Jurkat, Clone E6-1 (cell line): Measurements from ENCODE around the gene CHST14.

Experiments
- DNase-seq: peaks from one replicate; pipeline ENCODE4 v3.0.0-alpha.2; 2011; ENCODE audit warnings: low read depth, low spot score
- H3K4me3 ChIP-seq: 2 replicates; pipeline ENCODE4 v1.5.1; 2011; ENCODE audit warnings: mild to moderate bottlenecking, low read length, control low read depth, moderate library complexity

Gene CHST14

GRCh38 chr15:40511472-40512133 is 40.8 kb downstream of the CHST14 start:
- H3K4me3 ChIP-seq = no peak overlapping the region
- no peak for DNase-seq

GRCh38 chr15:40512440-40512839 is 41.7 kb downstream of the CHST14 start:
- no peak overlapping the region for H3K4me3 ChIP-seq
- DNase-seq = no peak

- no peak for DNase-seq
- no peak overlapping the region for H3K4me3 ChIP-seq
Measured at GRCh38 chr15:40513609-40514008, 42.8 kb downstream of the CHST14 start.

DNA sequence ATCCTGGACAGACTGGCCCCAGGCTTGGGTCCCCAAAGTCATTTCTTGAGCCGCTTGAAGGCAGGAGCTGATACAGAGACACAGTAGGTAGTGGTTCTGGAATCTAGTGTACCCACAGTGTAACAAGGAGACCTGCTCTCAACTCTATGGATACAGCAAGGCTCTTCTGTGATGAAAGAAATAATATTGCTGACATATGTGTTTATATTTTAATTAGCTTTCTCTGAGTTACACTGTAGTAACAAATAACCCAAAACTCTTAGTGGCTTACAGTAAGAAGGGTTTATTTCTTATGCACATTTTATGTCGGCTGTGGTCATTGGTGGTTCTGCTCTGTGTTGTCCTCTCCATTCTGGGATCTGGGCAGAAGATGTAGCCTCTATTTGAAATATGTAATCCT is 45.5 kb downstream of the CHST14 start:
- no peak overlapping the region for H3K4me3 ChIP-seq
- DNase-seq = no peak
